HEK293 (cell line): ENCODE measurements around the gene UBALD1.

ENCODE experiments used
- GFI1B ChIP-seq: fragments of 450-650 bp; formaldehyde crosslinking; IDR thresholded peaks from 2 replicates; pipeline ENCODE4 v1.5.1; 2016; ENCODE audit warnings: missing biosample characterization, missing genetic modification characterization
- KLF10 ChIP-seq: fragments of 450-650 bp; IDR thresholded peaks from 2 replicates; pipeline ENCODE4 v1.5.1; 2018; ENCODE audit warnings: missing biosample characterization, mild to moderate bottlenecking, missing genetic modification characterization
- KLF16 ChIP-seq: fragments of 450-650 bp; formaldehyde crosslinking; IDR thresholded peaks from 2 replicates; pipeline ENCODE4 v1.5.1; 2017; ENCODE audit warnings: missing biosample characterization, missing genetic modification characterization
- PATZ1 ChIP-seq: fragments of 450-650 bp; formaldehyde crosslinking; IDR thresholded peaks from 2 replicates; pipeline ENCODE4 v1.5.1; 2016; ENCODE audit warnings: missing biosample characterization, missing genetic modification characterization
- REPIN1 ChIP-seq: fragments of 450-650 bp; formaldehyde crosslinking; IDR thresholded peaks from 2 replicates; pipeline ENCODE4 v1.5.1; 2017; ENCODE audit warnings: missing biosample characterization, missing genetic modification characterization, low read depth
- REST ChIP-seq: fragments of 450-650 bp; formaldehyde crosslinking; IDR thresholded peaks from 2 replicates; pipeline ENCODE4 v1.5.1; 2016; ENCODE audit warnings: missing biosample characterization, missing genetic modification characterization
- ZFP41 ChIP-seq: fragments of 450-650 bp; formaldehyde crosslinking; IDR thresholded peaks from 2 replicates; pipeline ENCODE4 v1.5.1; 2016; ENCODE audit warnings: missing biosample characterization, missing genetic modification characterization, borderline replicate concordance
- ZNF10 ChIP-seq: fragments of 450-650 bp; formaldehyde crosslinking; IDR thresholded peaks from 2 replicates; pipeline ENCODE4 v1.5.1; 2017; ENCODE audit warnings: missing biosample characterization, missing genetic modification characterization
- ZNF148 ChIP-seq: fragments of 450-650 bp; formaldehyde crosslinking; IDR thresholded peaks from 2 replicates; pipeline ENCODE4 v1.5.0; 2017; ENCODE audit warnings: missing biosample characterization, missing genetic modification characterization, borderline replicate concordance
- ZNF24 ChIP-seq: fragments of 450-650 bp; formaldehyde crosslinking; IDR thresholded peaks from 2 replicates; pipeline ENCODE4 v1.5.1; 2016; ENCODE audit warnings: missing biosample characterization, missing genetic modification characterization
- ZNF362 ChIP-seq: fragments of 450-650 bp; formaldehyde crosslinking; IDR thresholded peaks from 2 replicates; pipeline ENCODE4 v1.5.1; 2016; ENCODE audit warnings: missing biosample characterization, missing genetic modification characterization
- ZNF549 ChIP-seq: fragments of 450-650 bp; IDR thresholded peaks from 2 replicates; pipeline ENCODE4 v1.5.1; 2018; ENCODE audit warnings: missing biosample characterization, missing genetic modification characterization, mild to moderate bottlenecking, inconsistent platforms, moderate library complexity
- TF ChIP-seq, protein P1 (sequence below): sonication (generic); formaldehyde crosslinking; IDR thresholded peaks from 2 replicates; pipeline ENCODE4 v1.8.1; 2022; ENCODE audit warnings: mild to moderate bottlenecking, moderate library complexity, missing genetic modification reagents
- TF ChIP-seq, protein P2 (sequence below): fragments of 450-650 bp; formaldehyde crosslinking; IDR thresholded peaks from 2 replicates; pipeline ENCODE4 v1.5.1; 2016; ENCODE audit warnings: missing biosample characterization, missing genetic modification characterization

GRCh38 chr16:4611337-4612021, 3.2 kb downstream of the UBALD1 start:
- no peak for TF ChIP-seq ZNF362
- TF ChIP-seq ZNF24 (tag by site-specific recombination), result no peak
- TF ChIP-seq ZNF10, result no peak
- TF ChIP-seq, protein P1, sequence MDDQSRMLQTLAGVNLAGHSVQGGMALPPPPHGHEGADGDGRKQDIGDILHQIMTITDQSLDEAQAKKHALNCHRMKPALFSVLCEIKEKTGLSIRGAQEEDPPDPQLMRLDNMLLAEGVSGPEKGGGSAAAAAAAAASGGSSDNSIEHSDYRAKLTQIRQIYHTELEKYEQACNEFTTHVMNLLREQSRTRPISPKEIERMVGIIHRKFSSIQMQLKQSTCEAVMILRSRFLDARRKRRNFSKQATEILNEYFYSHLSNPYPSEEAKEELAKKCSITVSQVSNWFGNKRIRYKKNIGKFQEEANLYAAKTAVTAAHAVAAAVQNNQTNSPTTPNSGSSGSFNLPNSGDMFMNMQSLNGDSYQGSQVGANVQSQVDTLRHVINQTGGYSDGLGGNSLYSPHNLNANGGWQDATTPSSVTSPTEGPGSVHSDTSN (CRISPR knock-in tag), result no peak
- TF ChIP-seq, protein P2, sequence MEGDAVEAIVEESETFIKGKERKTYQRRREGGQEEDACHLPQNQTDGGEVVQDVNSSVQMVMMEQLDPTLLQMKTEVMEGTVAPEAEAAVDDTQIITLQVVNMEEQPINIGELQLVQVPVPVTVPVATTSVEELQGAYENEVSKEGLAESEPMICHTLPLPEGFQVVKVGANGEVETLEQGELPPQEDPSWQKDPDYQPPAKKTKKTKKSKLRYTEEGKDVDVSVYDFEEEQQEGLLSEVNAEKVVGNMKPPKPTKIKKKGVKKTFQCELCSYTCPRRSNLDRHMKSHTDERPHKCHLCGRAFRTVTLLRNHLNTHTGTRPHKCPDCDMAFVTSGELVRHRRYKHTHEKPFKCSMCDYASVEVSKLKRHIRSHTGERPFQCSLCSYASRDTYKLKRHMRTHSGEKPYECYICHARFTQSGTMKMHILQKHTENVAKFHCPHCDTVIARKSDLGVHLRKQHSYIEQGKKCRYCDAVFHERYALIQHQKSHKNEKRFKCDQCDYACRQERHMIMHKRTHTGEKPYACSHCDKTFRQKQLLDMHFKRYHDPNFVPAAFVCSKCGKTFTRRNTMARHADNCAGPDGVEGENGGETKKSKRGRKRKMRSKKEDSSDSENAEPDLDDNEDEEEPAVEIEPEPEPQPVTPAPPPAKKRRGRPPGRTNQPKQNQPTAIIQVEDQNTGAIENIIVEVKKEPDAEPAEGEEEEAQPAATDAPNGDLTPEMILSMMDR, result no peak
- TF ChIP-seq ZFP41 (tag by site-specific recombination), result no peak
- TF ChIP-seq REST (tag by site-specific recombination), result no peak
- TF ChIP-seq ZNF549 (tag by site-specific recombination), result no peak
- TF ChIP-seq KLF16 (tag by site-specific recombination), result no peak
- TF ChIP-seq KLF10 (tag by site-specific recombination), result no peak
- TF ChIP-seq PATZ1, result no peak
- no peak for TF ChIP-seq REPIN1 (tag by site-specific recombination)
- TF ChIP-seq GFI1B (tag by site-specific recombination), result no peak
- TF ChIP-seq ZNF148 (tag by site-specific recombination), result no peak
